Fibroblast of lung (primary cell): ENCODE data around the gene SUGCT. TPM values are rescaled to one million over a fixed set of nuclear protein-coding genes. Genes with fewer than 3 reads are reported as not detected.

Source experiments
- DNase-seq, 2 donors: peaks; one replicate each; pipeline versions ENCODE4 v3.0.0 to v3.0.0-alpha.2; 2010; ENCODE audit warnings: low read depth in 2 of 2
- H2AFZ ChIP-seq: 2 replicates; pipeline ENCODE4 v1.5.1; 2012; ENCODE audit warnings: low read length, control low read depth, inconsistent platforms
- H3K27ac ChIP-seq: 2 replicates; pipeline ENCODE4 v1.5.1; 2011; ENCODE audit warnings: low read length, control low read depth; ENCODE audit not compliant: insufficient read depth
- H3K27me3 ChIP-seq: 2 replicates; pipeline ENCODE4 v1.5.1; 2011; ENCODE audit warnings: mild to moderate bottlenecking, low read length; ENCODE audit not compliant: control insufficient read depth, insufficient read depth
- H3K36me3 ChIP-seq: 2 replicates; pipeline ENCODE4 v1.5.1; 2011; ENCODE audit warnings: low read length; ENCODE audit not compliant: control insufficient read depth, insufficient read depth
- H3K4me1 ChIP-seq: 2 replicates; pipeline ENCODE4 v1.5.1; 2011; ENCODE audit warnings: low read length; ENCODE audit not compliant: control insufficient read depth, insufficient read depth; ENCODE audit errors: extremely low read depth
- H3K4me2 ChIP-seq: 2 replicates; pipeline ENCODE4 v1.5.1; 2011; ENCODE audit warnings: low read length, control low read depth; ENCODE audit not compliant: insufficient read depth; ENCODE audit errors: extremely low read depth
- H3K4me3 ChIP-seq, 4 experiments: fragments of 200-600 bp in 1 of 4; sonication (generic) in 1 of 4; replicated peaks in 1 of 4; 2 replicates each; pipeline ENCODE4 v1.5.1; 2011 to 2016; ENCODE audit warnings: low read length in 4 of 4, low read depth in 3 of 4, mild to moderate bottlenecking in 3 of 4, control low read depth in 2 of 4, inconsistent platforms in 1 of 4, mixed read lengths in 1 of 4; ENCODE audit not compliant: insufficient read depth in 1 of 4; ENCODE audit errors: control extremely low read depth in 1 of 4
- H3K79me2 ChIP-seq: 2 replicates; pipeline ENCODE4 v1.5.1; 2012; ENCODE audit warnings: mild to moderate bottlenecking, low read length, inconsistent platforms; ENCODE audit not compliant: control insufficient read depth, insufficient read depth
- H3K9ac ChIP-seq: 2 replicates; pipeline ENCODE4 v1.5.1; 2011; ENCODE audit warnings: mild to moderate bottlenecking, low read length, control low read depth; ENCODE audit not compliant: insufficient read depth
- H3K9me3 ChIP-seq: 2 replicates; pipeline ENCODE4 v1.5.1; 2012; ENCODE audit warnings: low read depth, low read length; ENCODE audit not compliant: control insufficient read depth, insufficient read depth
- H4K20me1 ChIP-seq: 2 replicates; pipeline ENCODE4 v1.5.1; 2011; ENCODE audit warnings: low read length; ENCODE audit not compliant: control insufficient read depth, insufficient read depth; ENCODE audit errors: extremely low read depth
- CTCF ChIP-seq, 2 donors: IDR thresholded peaks in 1 of 2; conservative IDR thresholded peaks in 1 of 2; 1 replicate in 1 of 2; 2 replicates in 1 of 2; pipeline ENCODE4 v1.5.1; 2011 to 2012; ENCODE audit warnings: low read length in 2 of 2, control low read depth in 1 of 2, inconsistent platforms in 1 of 2, low read depth in 1 of 2, mild to moderate bottlenecking in 1 of 2
- EZH2 ChIP-seq: IDR thresholded peaks from 2 replicates; pipeline ENCODE4 v1.5.1; 2012; ENCODE audit warnings: low read length, control low read depth, mild to moderate bottlenecking; ENCODE audit errors: missing control alignments
- polyA plus RNA-seq, 2 donors: library from polyadenylated mRNA; depleted of rRNA in 1 of 2; stranded (reverse) in 1 of 2; unstranded in 1 of 2; fragments of >200 nt; gene quantifications; 2 replicates each; pipeline ENCODE4 v1.2.1, GENCODE V29; 2011 to 2012; ENCODE audit warnings: missing spikeins in 1 of 2
- total RNA-seq: library from RNA; depleted of rRNA; stranded (reverse); fragments of >200 nt; gene quantifications from 2 replicates; pipeline ENCODE4 v1.2.1, GENCODE V29; 2014

Gene SUGCT
- total and polyA plus RNA-seq, 2 donors (not counting 1 experiment from before 2014, with no cell fraction given): 8.4 to 16.5 TPM

GRCh38 chr7:40237731-40238130 lies 102.9 kb downstream of the SUGCT start:
- TF ChIP-seq EZH2 (no peak), CTCF (conservative IDR thresholded peaks at IDR 0.05 in 1 of 2, IDR thresholded peaks at IDR 0.05 in 1 of 2; ENCODE audit: low read depth in 1 of 2, low read length in 2 of 2) (no peak)
- no peak overlapping the region for H3K9ac ChIP-seq
- H3K9me3 ChIP-seq: no peaks in the 10 kb centered on the region
- H3K4me3 ChIP-seq: no peak overlapping the region
- H3K27ac ChIP-seq: no peak overlapping the region
- no peak for DNase-seq
- no peaks in the 10 kb centered on the region for H3K4me1 ChIP-seq
- H3K4me2 ChIP-seq: no peak overlapping the region
- no peaks in the 10 kb centered on the region for H3K27me3 ChIP-seq
- no peak overlapping the region for H2AFZ ChIP-seq
- H3K36me3 ChIP-seq: no peaks in the 10 kb centered on the region
- no peaks in the 10 kb centered on the region for H4K20me1 ChIP-seq
- no peaks in the 10 kb centered on the region for H3K79me2 ChIP-seq

GRCh38 chr7:40239755-40240303 lies 105.0 kb downstream of the SUGCT start:
- no peak for TF ChIP-seq EZH2
- no peak for TF ChIP-seq CTCF (conservative IDR thresholded peaks at IDR 0.05 in 1 of 2, IDR thresholded peaks at IDR 0.05 in 1 of 2; ENCODE audit: low read depth in 1 of 2, low read length in 2 of 2)
- H3K9ac ChIP-seq: no peak overlapping the region
- H3K27ac ChIP-seq: no peak overlapping the region
- no peaks in the 10 kb centered on the region for H3K79me2 ChIP-seq
- no peaks in the 10 kb centered on the region for H3K9me3 ChIP-seq
- H3K4me1 ChIP-seq: no peaks in the 10 kb centered on the region
- H3K4me2 ChIP-seq: no peak overlapping the region
- no peaks in the 10 kb centered on the region for H3K36me3 ChIP-seq
- no peak for DNase-seq
- no peaks in the 10 kb centered on the region for H4K20me1 ChIP-seq
- no peak overlapping the region for H3K4me3 ChIP-seq
- no peaks in the 10 kb centered on the region for H3K27me3 ChIP-seq
- no peak overlapping the region for H2AFZ ChIP-seq

GRCh38 chr7:40243076-40243475 lies 108.3 kb downstream of the SUGCT start:
- H3K4me2 ChIP-seq: no peak overlapping the region
- H3K9me3 ChIP-seq: no peaks in the 10 kb centered on the region
- no peak overlapping the region for H3K9ac ChIP-seq
- H3K4me1 ChIP-seq: no peaks in the 10 kb centered on the region
- no peaks in the 10 kb centered on the region for H3K27me3 ChIP-seq
- no peak overlapping the region for H2AFZ ChIP-seq
- TF ChIP-seq CTCF (conservative IDR thresholded peaks at IDR 0.05 in 1 of 2, IDR thresholded peaks at IDR 0.05 in 1 of 2; ENCODE audit: low read depth in 1 of 2, low read length in 2 of 2): no peak
- TF ChIP-seq EZH2: no peak
- H3K79me2 ChIP-seq: no peaks in the 10 kb centered on the region
- no peak for DNase-seq
- H3K36me3 ChIP-seq: no peaks in the 10 kb centered on the region
- no peak overlapping the region for H3K4me3 ChIP-seq
- H3K27ac ChIP-seq: no peak overlapping the region
- H4K20me1 ChIP-seq: no peaks in the 10 kb centered on the region
